ENCODE results near the gene BRPF3.
"Not testable (repeated sequence)": the region's sequence is repeated elsewhere in the genome, so short reads cannot be mapped to it uniquely, and the experiment has no call there.

Gene BRPF3

GRCh38 chr6:36200998-36201596 lies 4.6 kb downstream of the BRPF3 start:
- DNase-seq = no peak

DNA sequence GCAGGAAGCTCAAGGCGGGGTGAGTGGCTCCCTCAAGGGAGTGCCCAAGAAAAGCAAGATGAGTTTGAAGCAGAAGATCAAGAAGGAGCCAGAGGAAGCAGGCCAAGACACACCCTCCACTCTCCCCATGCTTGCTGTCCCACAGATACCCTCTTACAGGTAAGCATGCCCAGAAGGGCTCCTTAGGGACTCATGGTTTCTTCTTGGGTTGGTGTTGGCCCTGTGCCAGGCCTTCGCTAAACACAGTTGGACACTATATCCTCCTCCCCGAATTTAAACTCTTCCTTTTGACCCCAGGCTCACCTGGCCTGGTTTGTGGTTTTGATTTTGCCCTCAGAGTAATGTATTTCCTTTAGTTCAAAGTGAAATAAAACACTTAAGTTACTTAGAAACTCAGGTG lies 5.1 kb downstream of the BRPF3 start:
- DNase-seq = no peak

GRCh38 chr6:36202101-36202500 lies 5.6 kb downstream of the BRPF3 start:
- DNase-seq = no peak

DNA sequence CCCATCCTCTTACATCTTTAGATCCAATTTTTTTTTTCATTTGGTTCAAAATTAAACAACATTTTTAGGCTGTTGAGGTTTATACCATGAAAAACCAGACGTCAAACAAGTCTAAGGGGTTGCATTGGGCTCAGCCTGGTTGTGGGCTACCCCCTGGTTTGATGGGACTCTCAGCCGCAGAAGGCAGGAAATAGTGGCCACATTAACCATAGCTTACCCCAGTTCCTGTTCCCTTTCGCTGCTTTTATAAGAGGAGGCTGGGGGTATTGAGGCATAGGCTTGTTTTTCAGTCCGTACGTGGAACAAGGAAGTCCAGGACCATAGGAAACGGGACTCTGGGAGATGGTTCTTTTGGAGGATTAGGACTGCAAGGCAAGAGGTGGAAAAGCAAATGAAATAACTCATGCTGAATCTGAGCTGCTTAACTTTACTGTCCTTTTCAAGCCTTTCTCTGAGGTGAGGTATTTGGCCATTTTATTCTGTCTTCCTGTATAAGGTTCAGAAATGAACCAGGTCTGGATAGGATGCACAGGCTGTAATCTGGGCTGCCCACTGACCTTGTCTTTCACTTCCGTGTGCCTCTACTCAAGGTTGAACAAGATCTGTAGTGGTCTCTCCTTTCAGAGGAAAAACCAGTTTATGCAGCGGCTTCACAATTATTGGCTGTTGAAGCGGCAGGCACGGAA lies 7.7 kb downstream of the BRPF3 start:
- DNase-seq = no peak

GRCh38 chr6:36207155-36207554 lies 10.6 kb downstream of the BRPF3 start:
- DNase-seq = no peak

DNA sequence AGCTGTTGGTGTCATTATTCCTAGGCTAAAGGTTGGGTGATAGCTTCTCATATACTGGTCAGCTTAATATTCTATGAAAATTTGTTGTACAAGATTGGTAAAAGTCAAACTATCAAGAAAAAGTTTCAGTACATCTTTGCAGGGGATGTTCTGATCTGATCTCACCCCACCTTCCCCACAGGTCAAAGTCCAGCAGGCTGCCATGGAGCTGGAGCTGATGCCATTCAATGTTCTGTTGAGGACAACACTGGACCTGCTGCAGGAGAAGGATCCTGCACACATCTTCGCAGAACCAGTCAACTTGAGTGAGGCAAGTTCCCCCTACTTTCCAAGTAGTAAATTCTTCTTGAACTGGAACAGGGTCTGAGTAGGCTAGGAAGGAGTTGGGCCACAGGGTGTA lies 13.1 kb downstream of the BRPF3 start:
- no peak for DNase-seq

DNA sequence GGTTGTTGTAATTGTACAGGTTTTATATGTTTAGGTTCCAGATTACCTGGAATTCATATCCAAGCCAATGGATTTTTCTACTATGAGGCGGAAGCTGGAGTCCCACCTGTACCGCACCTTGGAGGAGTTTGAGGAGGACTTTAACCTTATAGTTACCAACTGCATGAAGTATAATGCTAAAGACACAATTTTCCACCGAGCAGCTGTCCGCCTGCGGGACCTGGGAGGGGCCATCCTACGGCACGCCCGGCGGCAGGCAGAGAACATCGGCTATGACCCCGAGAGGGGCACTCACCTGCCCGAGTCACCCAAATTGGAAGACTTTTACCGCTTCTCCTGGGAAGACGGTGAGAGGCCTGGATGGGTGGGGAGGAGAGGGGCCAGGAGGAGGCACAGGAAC lies 13.6 kb downstream of the BRPF3 start:
- DNase-seq = no peak

DNA sequence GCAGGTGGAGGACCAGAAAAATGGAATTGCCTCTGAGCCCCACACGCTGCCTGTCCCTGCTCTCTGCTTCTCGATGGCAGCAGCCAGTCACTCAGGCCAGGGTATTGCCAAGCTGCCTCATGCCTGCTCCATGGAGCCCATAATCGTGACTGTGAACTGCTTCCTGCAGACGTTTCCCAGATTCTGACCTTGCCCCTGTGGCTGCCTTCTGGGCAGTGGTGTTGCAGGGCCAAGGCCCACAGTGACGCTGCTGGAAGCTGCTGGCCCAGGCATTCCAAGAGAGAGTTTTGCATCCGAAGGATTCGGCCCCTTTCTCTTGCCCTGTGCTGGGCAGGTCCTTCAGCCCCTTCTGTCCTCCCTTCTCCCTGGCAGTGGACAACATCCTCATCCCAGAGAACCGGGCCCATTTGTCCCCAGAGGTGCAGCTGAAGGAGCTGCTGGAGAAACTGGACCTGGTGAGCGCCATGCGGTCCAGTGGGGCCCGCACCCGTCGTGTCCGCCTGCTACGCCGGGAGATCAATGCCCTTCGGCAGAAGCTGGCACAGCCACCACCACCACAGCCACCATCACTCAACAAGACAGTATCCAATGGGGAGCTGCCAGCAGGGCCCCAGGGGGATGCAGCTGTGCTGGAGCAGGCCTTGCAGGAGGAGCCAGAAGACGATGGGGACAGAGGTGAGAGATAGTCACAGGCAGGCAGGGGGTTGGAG lies 14.5 kb downstream of the BRPF3 start:
- no peak for DNase-seq

- no peak for DNase-seq
Measured at GRCh38 chr6:36216559-36216958, 20.0 kb downstream of the BRPF3 start.

GRCh38 chr6:36217188-36217587 lies 20.6 kb downstream of the BRPF3 start:
- DNase-seq = no peak

DNA sequence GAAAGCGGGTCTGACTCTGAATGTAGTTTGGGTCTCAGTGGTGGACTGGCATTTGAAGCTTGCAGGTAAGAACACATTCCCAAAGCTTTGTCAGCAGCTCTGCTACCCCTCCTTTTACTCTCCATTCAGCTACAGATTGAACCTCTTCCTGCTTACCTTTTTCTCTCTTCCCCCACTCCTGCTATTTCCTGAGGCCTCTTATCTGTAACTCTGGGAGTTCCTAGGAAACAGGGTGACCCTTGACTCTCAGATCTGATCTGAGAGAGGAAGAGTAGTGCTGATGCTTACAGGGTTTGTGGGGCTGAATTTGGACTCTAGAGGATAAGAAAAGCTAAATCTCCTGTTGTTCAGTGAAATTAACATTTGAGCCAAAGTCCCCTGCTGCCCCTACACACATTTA lies 21.4 kb downstream of the BRPF3 start:
- DNase-seq = no peak

GRCh38 chr6:36218516-36218915 lies 22.0 kb downstream of the BRPF3 start:
- DNase-seq = not testable (repeated sequence)

DNA sequence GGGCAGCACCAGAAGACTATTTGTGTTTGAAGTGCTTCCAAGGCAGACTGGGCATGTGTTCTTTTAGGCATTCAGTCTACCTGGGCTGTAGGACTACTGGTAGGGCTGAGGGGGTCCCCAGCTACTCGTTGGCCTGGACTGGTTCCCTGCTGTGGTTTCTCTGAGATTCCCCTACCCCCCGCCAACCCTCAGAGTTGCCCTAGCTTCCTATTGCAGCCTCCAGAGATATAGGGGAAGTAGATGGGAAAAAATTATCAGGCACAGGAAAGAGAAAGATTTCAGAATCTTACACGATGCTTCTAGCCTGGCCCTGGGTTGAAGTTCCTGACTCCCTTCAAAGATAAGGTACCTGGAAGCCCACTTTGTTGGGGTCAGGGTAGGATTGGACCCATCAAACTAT lies 22.5 kb downstream of the BRPF3 start:
- no peak for DNase-seq

- DNase-seq = no peak
Measured at GRCh38 chr6:36220226-36220625, 23.7 kb downstream of the BRPF3 start.

GRCh38 chr6:36221674-36222073 lies 25.1 kb downstream of the BRPF3 start:
- DNase-seq = no peak

DNA sequence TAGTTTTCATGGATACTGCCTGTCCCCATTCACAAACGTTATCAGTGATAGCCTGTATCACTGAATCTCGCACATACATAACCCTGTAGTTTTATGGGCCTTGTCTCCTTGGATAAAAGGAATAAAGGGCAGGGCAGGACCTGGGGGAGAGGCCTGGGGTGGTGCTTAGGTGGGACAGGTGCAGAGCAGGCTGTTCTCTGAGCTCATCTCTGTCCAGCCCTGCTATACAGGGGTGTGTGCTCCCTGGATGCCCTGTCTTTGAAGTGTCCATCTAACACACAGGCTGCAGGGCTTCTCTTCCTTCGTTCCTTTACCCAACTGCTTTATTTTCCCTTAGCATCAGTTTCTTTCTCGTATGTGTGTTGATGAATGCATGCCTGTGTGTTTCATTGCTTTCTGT lies 26.4 kb downstream of the BRPF3 start:
- DNase-seq = no peak

DNA sequence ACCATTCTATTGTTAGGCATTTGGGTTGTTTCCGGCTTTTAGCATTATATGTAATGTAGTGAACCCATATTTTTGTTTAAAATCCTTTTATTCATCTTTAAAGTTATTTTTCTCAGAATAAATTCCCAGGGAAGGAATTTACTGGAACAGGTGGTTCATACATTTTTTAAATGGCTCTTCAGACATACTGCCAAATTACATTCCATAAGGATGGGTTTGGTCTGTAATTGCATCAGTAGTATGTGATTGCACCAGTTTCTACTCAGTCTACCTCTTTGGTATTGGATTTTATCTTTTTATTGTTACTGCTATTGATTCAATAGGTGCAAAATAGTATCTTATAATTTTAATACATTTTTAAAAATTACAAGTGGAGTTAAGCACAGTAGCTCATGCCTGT lies 27.2 kb downstream of the BRPF3 start:
- no peak for DNase-seq

DNA sequence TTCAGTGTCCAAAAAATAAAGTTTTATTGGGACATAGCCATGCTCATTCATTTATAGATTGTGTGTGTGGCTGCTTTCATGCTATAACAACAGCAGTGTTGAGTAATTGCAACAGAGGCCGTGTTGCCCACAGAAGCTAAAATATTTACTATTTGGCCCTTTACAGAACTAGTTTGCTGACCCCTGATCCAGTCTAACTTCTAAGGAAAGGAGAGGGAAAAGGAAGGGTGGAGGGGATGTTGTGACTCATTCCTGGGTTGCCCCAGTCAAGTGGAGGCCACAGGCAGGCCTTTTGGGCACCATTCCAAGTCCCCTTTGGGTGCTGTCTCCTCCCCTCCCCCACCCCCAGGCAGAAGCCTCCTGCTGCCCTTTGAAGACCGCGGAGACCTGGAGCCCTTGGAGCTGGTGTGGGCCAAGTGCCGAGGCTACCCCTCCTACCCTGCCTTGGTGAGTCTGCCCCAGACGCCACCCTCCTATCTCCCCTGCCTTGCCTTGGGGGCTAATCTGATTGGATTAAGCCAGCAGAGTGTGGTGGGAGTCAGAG lies 28.4 kb downstream of the BRPF3 start:
- no peak for DNase-seq

DNA sequence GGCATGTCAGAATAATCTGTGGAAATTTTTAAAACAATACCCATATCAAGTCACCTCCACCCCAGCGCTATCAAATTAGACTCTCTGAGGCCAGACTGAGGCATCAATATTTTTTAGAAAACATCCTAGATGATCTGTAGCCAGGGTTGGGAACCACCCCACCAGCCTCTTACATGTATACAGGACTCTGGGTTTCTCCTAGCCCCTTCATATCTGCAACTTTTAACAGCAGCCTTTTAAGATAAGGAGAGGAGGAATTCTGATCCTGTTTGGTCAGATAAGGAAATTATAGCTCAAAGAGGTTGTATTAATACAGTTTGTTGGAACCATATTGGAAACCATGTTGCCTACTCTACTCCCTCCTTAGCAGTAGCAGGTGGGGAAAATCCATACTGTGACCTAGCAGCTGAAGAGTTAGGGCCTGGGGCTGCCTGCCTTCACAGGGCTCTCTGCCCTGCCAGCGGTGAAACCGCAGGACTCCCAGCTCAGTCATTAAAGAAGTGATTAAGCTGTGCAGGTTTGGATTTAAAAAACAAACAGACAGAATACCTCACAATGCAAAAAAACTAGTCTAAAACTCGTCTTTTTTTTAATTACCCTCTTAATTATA lies 30.0 kb downstream of the BRPF3 start:
- no peak for DNase-seq

GRCh38 chr6:36227379-36228228 lies 31.1 kb downstream of the BRPF3 start:
- no peak for DNase-seq

GRCh38 chr6:36229223-36229622 lies 32.7 kb downstream of the BRPF3 start:
- no peak for DNase-seq

- no peak for DNase-seq
Measured at GRCh38 chr6:36230371-36230770, 33.8 kb downstream of the BRPF3 start.

DNA sequence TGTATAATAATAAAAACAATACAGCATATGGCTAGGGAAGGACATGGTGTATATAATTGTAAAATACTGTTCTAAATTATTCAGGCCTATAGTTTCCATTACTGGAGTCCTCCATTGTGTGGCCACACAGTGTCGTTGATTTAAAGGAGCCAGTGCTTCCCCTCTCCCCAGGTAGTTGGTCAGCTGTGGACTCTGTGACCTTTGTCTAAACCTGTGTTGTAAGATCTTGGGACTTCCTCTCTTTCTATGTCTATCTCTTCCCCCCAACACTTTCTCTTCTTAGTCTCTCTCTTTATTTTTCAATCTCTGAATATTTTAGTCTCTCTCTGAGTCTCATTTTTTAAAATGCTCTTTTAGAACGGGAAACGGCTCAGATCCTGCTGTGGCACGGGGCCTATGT lies 35.6 kb downstream of the BRPF3 start:
- no peak for DNase-seq

Data from NCI-H446 (cell line).